Esophagus muscularis mucosa (tissue), 4 donors: Measurements from ENCODE around the gene CDH16. TPM values are rescaled to one million over a fixed set of nuclear protein-coding genes. Genes with fewer than 3 reads are reported as not detected.

Source experiments
- DNase-seq: peaks from one replicate; pipeline ENCODE4 v3.0.0-alpha.2; 2017; ENCODE audit errors: extremely low spot score
- H3K27ac ChIP-seq, 4 donors: fragments of 200-600 bp; sonication (generic); replicated peaks in 1 of 4; 1 replicate in 3 of 4; 2 replicates in 1 of 4; pipeline ENCODE4 v1.5.1; 2016 to 2019; ENCODE audit warnings: mild to moderate bottlenecking in 1 of 4
- H3K27me3 ChIP-seq, 4 donors: fragments of 200-600 bp; sonication (generic); one replicate each; pipeline versions ENCODE4 v1.5.1 to v1.6.0; 2016 to 2019
- H3K36me3 ChIP-seq, 4 donors: fragments of 200-600 bp; sonication (generic); one replicate each; pipeline ENCODE4 v1.5.1; 2016 to 2019
- H3K4me1 ChIP-seq, 4 donors: fragments of 200-600 bp; sonication (generic); one replicate each; pipeline ENCODE4 v1.5.1; 2016 to 2019
- H3K4me3 ChIP-seq, 4 donors: fragments of 200-600 bp; sonication (generic); 1 replicate in 2 of 4; 2 replicates in 2 of 4; pipeline ENCODE4 v1.5.1; 2016 to 2019; ENCODE audit warnings: mild to moderate bottlenecking in 4 of 4, moderate library complexity in 1 of 4
- H3K9me3 ChIP-seq, 4 donors: fragments of 200-600 bp; sonication (generic); 1 replicate in 3 of 4; 2 replicates in 1 of 4; pipeline ENCODE4 v1.5.1; 2016 to 2019
- EP300 ChIP-seq: sonication (generic); formaldehyde crosslinking; IDR thresholded peaks from one replicate; pipeline ENCODE4 v1.6.1; 2017; ENCODE audit warnings: antibody characterized with exemption
- POLR2A ChIP-seq: fragments of 450-650 bp; IDR thresholded peaks from one replicate; pipeline ENCODE4 v1.6.1; 2017; ENCODE audit warnings: antibody characterized with exemption, moderate library complexity, mild to moderate bottlenecking, low read depth
- POLR2AphosphoS5 ChIP-seq, 2 donors: sonication (generic); formaldehyde crosslinking; IDR thresholded peaks; one replicate each; pipeline ENCODE4 v1.6.1; 2017; ENCODE audit warnings: antibody characterized with exemption in 2 of 2
- WGBS: methylation state at CpG from one replicate; pipeline ENCODE4 v1.1.5; 2018; 5-methylcytosine and 5-hydroxymethylcytosine counted together
- intact Hi-C: fragments of 100-400 bp; cut with DNase I; formaldehyde crosslinking; loops from one replicate; pipeline ENCODE4 v1.15.1; 2023
- total RNA-seq, 4 donors: library from RNA; depleted of rRNA; stranded (reverse); fragments of >200 nt; gene quantifications; one replicate each; pipeline versions ENCODE4 v1.1.0 to v1.2.1, GENCODE V29; 2016
- TF ChIP-seq, protein P1 (sequence below), 3 experiments: fragments of 200-600 bp in 2 of 3; fragments of 450-650 bp in 1 of 3; sonication (generic) in 2 of 3; IDR thresholded peaks; one replicate each; pipeline ENCODE4 v1.5.1; 2017 to 2019; ENCODE audit warnings: antibody characterized with exemption in 3 of 3, mild to moderate bottlenecking in 2 of 3, moderate library complexity in 1 of 3

Gene CDH16
- total RNA-seq, 4 donors from 2014 or later = 0.52 TPM; not detected in 3

DNA sequence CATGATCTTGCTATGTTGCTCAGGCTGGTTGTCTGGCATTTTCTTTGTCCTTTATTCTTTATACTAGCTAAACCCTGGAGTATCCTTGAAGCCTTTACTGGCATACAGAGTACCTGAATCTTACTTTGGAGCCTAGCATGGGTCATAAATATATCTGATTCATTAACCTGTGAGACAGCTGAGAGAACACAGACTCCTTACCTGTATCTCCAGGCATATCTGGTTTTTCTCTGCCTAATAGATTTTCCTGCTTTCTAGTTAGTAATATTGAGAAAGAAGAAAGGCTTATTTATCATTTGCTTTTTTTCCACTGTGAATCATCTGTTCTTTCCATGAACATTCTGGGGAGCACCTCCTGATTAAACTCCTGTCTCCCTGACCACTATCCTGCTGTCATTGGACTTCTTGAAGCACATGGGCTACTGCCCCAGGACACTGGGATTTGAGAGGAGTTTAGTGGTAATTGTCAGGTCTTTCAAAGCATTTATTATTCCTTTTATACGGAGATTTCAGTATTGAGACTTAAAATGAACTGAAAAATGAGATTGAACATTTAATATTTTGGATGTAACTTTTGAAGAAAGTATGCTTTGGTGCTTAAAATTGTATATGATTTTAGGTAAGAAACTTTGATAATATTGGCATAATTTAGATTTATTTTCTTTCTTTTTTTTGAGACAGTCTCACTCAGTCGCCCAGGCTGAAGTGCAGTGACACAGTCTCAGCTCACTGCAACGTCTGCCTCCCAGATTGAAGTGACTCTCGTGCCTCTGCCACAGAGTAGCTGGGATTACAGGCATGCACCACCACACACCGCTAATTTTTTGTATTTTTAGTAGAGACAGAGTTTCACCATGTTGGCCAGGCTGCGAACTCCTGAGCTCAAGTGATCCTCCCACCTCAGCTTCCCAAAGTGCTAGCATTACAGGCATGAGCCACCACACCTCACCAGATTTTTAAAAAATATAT is 29.8 kb downstream of the CDH16 start:
- TF ChIP-seq EP300 (no peak), POLR2AphosphoS5 (IDR thresholded peaks at IDR 0.05) (no peak)
- TF ChIP-seq, protein P1, sequence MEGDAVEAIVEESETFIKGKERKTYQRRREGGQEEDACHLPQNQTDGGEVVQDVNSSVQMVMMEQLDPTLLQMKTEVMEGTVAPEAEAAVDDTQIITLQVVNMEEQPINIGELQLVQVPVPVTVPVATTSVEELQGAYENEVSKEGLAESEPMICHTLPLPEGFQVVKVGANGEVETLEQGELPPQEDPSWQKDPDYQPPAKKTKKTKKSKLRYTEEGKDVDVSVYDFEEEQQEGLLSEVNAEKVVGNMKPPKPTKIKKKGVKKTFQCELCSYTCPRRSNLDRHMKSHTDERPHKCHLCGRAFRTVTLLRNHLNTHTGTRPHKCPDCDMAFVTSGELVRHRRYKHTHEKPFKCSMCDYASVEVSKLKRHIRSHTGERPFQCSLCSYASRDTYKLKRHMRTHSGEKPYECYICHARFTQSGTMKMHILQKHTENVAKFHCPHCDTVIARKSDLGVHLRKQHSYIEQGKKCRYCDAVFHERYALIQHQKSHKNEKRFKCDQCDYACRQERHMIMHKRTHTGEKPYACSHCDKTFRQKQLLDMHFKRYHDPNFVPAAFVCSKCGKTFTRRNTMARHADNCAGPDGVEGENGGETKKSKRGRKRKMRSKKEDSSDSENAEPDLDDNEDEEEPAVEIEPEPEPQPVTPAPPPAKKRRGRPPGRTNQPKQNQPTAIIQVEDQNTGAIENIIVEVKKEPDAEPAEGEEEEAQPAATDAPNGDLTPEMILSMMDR (IDR thresholded peaks at IDR 0.05) = no peak
- DNase-seq = no peak
- Histone ChIP-seq H3K36me3 (peaks cover 12 to 33% (median 22%) of the 10 kb centered on the region in 4 donors), H3K27ac (no peak overlapping the region), H3K4me1 (no peaks in the 10 kb centered on the region), H3K27me3 (no peaks in the 10 kb centered on the region), H3K4me3 (no peak overlapping the region), H3K9me3 (no peaks in the 10 kb centered on the region)
- WGBS = 89% methylated on average over 6 of the region's 6 CpGs
- intact Hi-C loops = no loop called here

DNA sequence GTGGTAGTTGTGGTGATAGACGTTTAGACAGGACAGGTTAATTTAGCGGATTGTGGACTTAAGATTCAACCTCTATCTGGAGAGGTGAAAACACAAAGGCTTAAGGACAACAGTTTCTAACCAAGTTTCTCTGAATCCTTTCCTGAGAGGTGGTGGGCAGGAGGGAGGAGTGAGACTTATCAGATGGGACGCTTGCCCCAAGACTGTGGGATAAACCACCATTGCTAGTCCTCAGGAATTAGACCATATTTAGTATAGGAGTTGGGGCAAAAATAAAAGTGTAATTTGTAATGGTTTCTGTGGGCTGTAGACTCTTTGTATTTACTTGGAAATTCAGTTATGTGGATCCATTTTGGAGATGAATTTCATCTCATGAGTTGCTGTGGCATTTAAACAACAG is 31.8 kb downstream of the CDH16 start:
- intact Hi-C loops = no loop called here
- H3K4me3 ChIP-seq = no peak overlapping the region
- DNase-seq = no peak
- TF ChIP-seq POLR2A (no peak), POLR2AphosphoS5 (IDR thresholded peaks at IDR 0.05) (no peak), EP300 (no peak)
- TF ChIP-seq, protein P1 (IDR thresholded peaks at IDR 0.05) = no peak
- no peaks in the 10 kb centered on the region for H3K9me3 ChIP-seq
- no peaks in the 10 kb centered on the region for H3K27me3 ChIP-seq
- no peak overlapping the region for H3K27ac ChIP-seq
- H3K36me3 ChIP-seq = peaks cover 12 to 46% (median 22%) of the 10 kb centered on the region in 4 donors
- peaks cover 0 to 3% (median 0%) of the 10 kb centered on the region in 4 donors for H3K4me1 ChIP-seq
- 81% methylated on average over 3 of the region's 3 CpGs for WGBS

DNA sequence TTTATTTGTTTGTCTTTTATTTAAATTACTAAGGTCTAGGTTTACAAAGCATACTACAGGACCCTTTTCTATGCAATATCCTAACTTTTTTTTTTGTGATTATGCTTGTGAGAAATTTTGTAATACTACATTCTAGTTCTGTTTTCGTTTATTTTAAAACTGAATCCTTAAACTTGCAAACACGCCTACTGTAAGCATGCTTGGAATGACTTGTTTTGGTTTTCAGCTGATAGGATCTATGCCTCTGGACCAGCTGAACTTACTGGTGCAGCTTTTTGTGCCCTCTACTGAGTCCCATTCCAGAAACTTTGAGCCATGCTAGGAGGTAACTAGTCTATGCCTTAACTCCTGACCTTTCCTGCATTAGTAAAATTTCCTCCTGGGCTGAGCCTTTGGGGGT is 32.4 kb downstream of the CDH16 start:
- Histone ChIP-seq H3K4me1 (peaks cover 3 to 9% (median 4%) of the 10 kb centered on the region in 4 donors), H3K36me3 (peaks cover 12 to 46% (median 22%) of the 10 kb centered on the region in 4 donors), H3K4me3 (no peak overlapping the region), H3K9me3 (no peaks in the 10 kb centered on the region), H3K27me3 (no peaks in the 10 kb centered on the region), H3K27ac (no peak overlapping the region)
- intact Hi-C loops = no loop called here
- no peak for DNase-seq
- no peak for TF ChIP-seq POLR2AphosphoS5 (IDR thresholded peaks at IDR 0.05)
- no peak for TF ChIP-seq POLR2A
- no peak for TF ChIP-seq EP300
- TF ChIP-seq, protein P1 (IDR thresholded peaks at IDR 0.05) = no peak
- 65% methylated on average over 2 of the region's 2 CpGs for WGBS

DNA sequence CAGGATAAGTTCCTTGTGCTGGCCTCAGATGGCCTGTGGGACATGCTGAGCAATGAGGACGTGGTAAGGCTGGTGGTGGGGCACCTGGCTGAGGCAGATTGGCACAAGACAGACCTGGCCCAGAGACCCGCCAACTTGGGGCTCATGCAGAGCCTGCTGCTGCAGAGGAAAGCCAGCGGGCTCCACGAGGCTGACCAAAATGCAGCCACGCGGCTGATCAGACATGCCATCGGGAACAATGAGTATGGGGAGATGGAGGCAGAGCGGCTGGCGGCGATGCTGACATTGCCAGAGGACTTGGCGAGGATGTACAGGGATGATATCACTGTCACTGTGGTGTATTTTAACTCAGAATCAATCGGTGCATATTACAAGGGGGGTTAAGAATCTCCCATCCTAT is 33.2 kb downstream of the CDH16 start:
- WGBS = 91% methylated on average over 10 of the region's 12 CpGs
- TF ChIP-seq POLR2AphosphoS5 (IDR thresholded peaks at IDR 0.05) (no peak), EP300 (no peak), POLR2A (no peak)
- TF ChIP-seq, protein P1 (IDR thresholded peaks at IDR 0.05) = no peak
- H3K9me3 ChIP-seq = no peaks in the 10 kb centered on the region
- H3K36me3 ChIP-seq = peaks cover 12 to 46% (median 22%) of the 10 kb centered on the region in 4 donors
- no peaks in the 10 kb centered on the region for H3K27me3 ChIP-seq
- DNase-seq = no peak
- no peak overlapping the region for H3K27ac ChIP-seq
- peaks cover 10 to 15% (median 11%) of the 10 kb centered on the region in 4 donors for H3K4me1 ChIP-seq
- intact Hi-C loops = no loop called here
- no peak overlapping the region for H3K4me3 ChIP-seq
